ENCODE measurements around the gene TTC9C. TPM values are rescaled to one million over a fixed set of nuclear protein-coding genes. Genes with fewer than 3 reads are reported as not detected.

TTC9C gene
- total RNA-seq, 1 experiment from 2014 or later = 37.4 TPM

GRCh38 chr11:62775646-62776045, 47.4 kb downstream of the TTC9C start:
- no peak overlapping the region for H3K4me3 ChIP-seq (ENCODE audit: low read length)
- POLR2A ChIA-PET (ENCODE audit: unreplicated experiment) = interaction anchor here (0.5 kb wide), 1 partner anchor 686 kb away, joined by 3 read pairs; no protein-coding TSS in a partner anchor
- H2AFZ ChIP-seq (ENCODE audit: low read length) = no peak overlapping the region
- peaks cover 20% of the 10 kb centered on the region for H3K79me2 ChIP-seq (ENCODE audit: low read length)
- peaks cover 9% of the 10 kb centered on the region for H3K4me1 ChIP-seq (ENCODE audit: insufficient read depth, low read length)
- H4K20me1 ChIP-seq (ENCODE audit: low read length) = no peaks in the 10 kb centered on the region
- peaks cover 14% of the 10 kb centered on the region for H3K36me3 ChIP-seq (ENCODE audit: low read depth, low read length)
- TF ChIP-seq CTCF (conservative IDR thresholded peaks at IDR 0.05; ENCODE audit: low read depth, low read length) = no peak
- no peak for TF ChIP-seq EZH2phosphoT487 (IDR thresholded peaks at IDR 0.05; ENCODE audit: borderline replicate concordance, low read length)
- no peak for TF ChIP-seq EZH2 (IDR thresholded peaks at IDR 0.05; ENCODE audit: low read length, unreplicated experiment)
- intact Hi-C loops (cut with micrococcal nuclease) = no loop called here
- H3F3A ChIP-seq (ENCODE audit: low read length, unreplicated experiment) = peaks cover under 1% of the 10 kb centered on the region
- no peaks in the 10 kb centered on the region for H3K9me3 ChIP-seq (ENCODE audit: low read length)
- BruUV-seq (replicated peaks) = no TSS peak
- H3K4me2 ChIP-seq (ENCODE audit: low read length) = no peak overlapping the region
- DNase-seq = no peak
- CTCF ChIA-PET = no interaction called here
- ATAC-seq = no peak
- H3K27ac ChIP-seq (ENCODE audit: low read length) = no peak overlapping the region
- no peak overlapping the region for H3K9ac ChIP-seq (ENCODE audit: low read length)
- no peaks in the 10 kb centered on the region for H3K27me3 ChIP-seq (ENCODE audit: low read length)
- H3K9me2 ChIP-seq (replicated peaks; ENCODE audit: low read length) = no peaks in the 10 kb centered on the region

- H2AFZ ChIP-seq (ENCODE audit: low read length) = no peak overlapping the region
- H3K27ac ChIP-seq (ENCODE audit: low read length) = no peak overlapping the region
- no peaks in the 10 kb centered on the region for H3K9me3 ChIP-seq (ENCODE audit: low read length)
- no peak overlapping the region for H3K9ac ChIP-seq (ENCODE audit: low read length)
- H3F3A ChIP-seq (ENCODE audit: low read length, unreplicated experiment) = no peaks in the 10 kb centered on the region
- H3K4me2 ChIP-seq (ENCODE audit: low read length) = no peak overlapping the region
- ChIA-PET CTCF (no interaction called here), POLR2A (ENCODE audit: unreplicated experiment) (no interaction called here)
- BruUV-seq (replicated peaks) = no TSS peak
- H3K79me2 ChIP-seq (ENCODE audit: low read length) = peaks cover 12% of the 10 kb centered on the region; the same call in 1 of the 2 replicates
- intact Hi-C loops (cut with micrococcal nuclease) = no loop called here
- no peaks in the 10 kb centered on the region for H3K4me1 ChIP-seq (ENCODE audit: insufficient read depth, low read length)
- TF ChIP-seq CTCF (conservative IDR thresholded peaks at IDR 0.05; ENCODE audit: low read depth, low read length) (no peak), EZH2 (IDR thresholded peaks at IDR 0.05; ENCODE audit: low read length, unreplicated experiment) (no peak), EZH2phosphoT487 (IDR thresholded peaks at IDR 0.05; ENCODE audit: borderline replicate concordance, low read length) (no peak)
- no peak for DNase-seq
- no peaks in the 10 kb centered on the region for H4K20me1 ChIP-seq (ENCODE audit: low read length)
- no peak for ATAC-seq
- no peaks in the 10 kb centered on the region for H3K27me3 ChIP-seq (ENCODE audit: low read length)
- no peaks in the 10 kb centered on the region for H3K9me2 ChIP-seq (replicated peaks; ENCODE audit: low read length)
- peaks cover 14% of the 10 kb centered on the region for H3K36me3 ChIP-seq (ENCODE audit: low read depth, low read length)
- no peak overlapping the region for H3K4me3 ChIP-seq (ENCODE audit: low read length)
These were observed 49.1 kb downstream of the TTC9C start for GRCh38 chr11:62777389-62777788.

- no peak overlapping the region for H3K4me3 ChIP-seq (ENCODE audit: low read length)
- peaks cover 3% of the 10 kb centered on the region; the same call in 1 of the 2 replicates for H3K79me2 ChIP-seq (ENCODE audit: low read length)
- BruUV-seq (replicated peaks) = no TSS peak
- no peak overlapping the region for H3K9ac ChIP-seq (ENCODE audit: low read length)
- TF ChIP-seq CTCF (conservative IDR thresholded peaks at IDR 0.05; ENCODE audit: low read depth, low read length) = no peak
- no peak for TF ChIP-seq EZH2phosphoT487 (IDR thresholded peaks at IDR 0.05; ENCODE audit: borderline replicate concordance, low read length)
- TF ChIP-seq EZH2 (IDR thresholded peaks at IDR 0.05; ENCODE audit: low read length, unreplicated experiment) = no peak
- H3K27me3 ChIP-seq (ENCODE audit: low read length) = no peaks in the 10 kb centered on the region
- ChIA-PET CTCF (no interaction called here), POLR2A (ENCODE audit: unreplicated experiment) (no interaction called here)
- intact Hi-C loops (cut with micrococcal nuclease) = no loop called here
- no peak overlapping the region for H3K27ac ChIP-seq (ENCODE audit: low read length)
- H3K4me1 ChIP-seq (ENCODE audit: insufficient read depth, low read length) = no peaks in the 10 kb centered on the region
- no peak overlapping the region for H3K4me2 ChIP-seq (ENCODE audit: low read length)
- ATAC-seq = no peak
- no peaks in the 10 kb centered on the region for H3F3A ChIP-seq (ENCODE audit: low read length, unreplicated experiment)
- no peak overlapping the region for H2AFZ ChIP-seq (ENCODE audit: low read length)
- no peak for DNase-seq
- no peaks in the 10 kb centered on the region for H3K9me3 ChIP-seq (ENCODE audit: low read length)
- H3K36me3 ChIP-seq (ENCODE audit: low read depth, low read length) = peaks cover 18% of the 10 kb centered on the region
- no peaks in the 10 kb centered on the region for H3K9me2 ChIP-seq (replicated peaks; ENCODE audit: low read length)
- H4K20me1 ChIP-seq (ENCODE audit: low read length) = no peaks in the 10 kb centered on the region
These were observed 50.2 kb downstream of the TTC9C start for GRCh38 chr11:62778441-62778840.

All from PC-3 (cell line).